Gastroesophageal sphincter (tissue), 4 donors: ENCODE data around the gene LEMD3. TPM values are rescaled to one million over a fixed set of nuclear protein-coding genes. Genes with fewer than 3 reads are reported as not detected.

Experiments used
- ATAC-seq: fragments of 150-250 bp; one replicate; pipeline ENCODE4 v1.9.1; 2016; ENCODE audit warnings: mild to moderate bottlenecking, moderate library complexity
- H3K27ac ChIP-seq, 4 donors: fragments of 200-600 bp; sonication (generic) in 3 of 4; 1 replicate in 3 of 4; 2 replicates in 1 of 4; pipeline ENCODE4 v1.5.1; 2016 to 2019
- H3K27me3 ChIP-seq: fragments of 200-600 bp; sonication (generic); one replicate; pipeline ENCODE4 v1.5.1; 2019
- H3K36me3 ChIP-seq, 2 donors: fragments of 200-600 bp; sonication (generic); one replicate each; pipeline ENCODE4 v1.5.1; 2019; ENCODE audit warnings: control low read depth in 1 of 2
- H3K4me1 ChIP-seq, 3 donors: fragments of 200-600 bp; sonication (generic); 1 replicate in 2 of 3; 2 replicates in 1 of 3; pipeline ENCODE4 v1.5.1; 2016 to 2019; ENCODE audit warnings: control low read depth in 2 of 3
- H3K4me3 ChIP-seq, 2 donors: fragments of 200-600 bp; sonication (generic); one replicate each; pipeline ENCODE4 v1.5.1; 2019; ENCODE audit warnings: mild to moderate bottlenecking in 1 of 2, moderate library complexity in 1 of 2
- H3K9me3 ChIP-seq, 3 donors: fragments of 200-600 bp; sonication (generic); one replicate each; pipeline ENCODE4 v1.5.1; 2017 to 2019; ENCODE audit warnings: control low read depth in 2 of 3
- EP300 ChIP-seq: sonication (generic); formaldehyde crosslinking; IDR thresholded peaks from one replicate; pipeline ENCODE4 v1.6.1; 2017; ENCODE audit warnings: antibody characterized with exemption, mild to moderate bottlenecking
- POLR2A ChIP-seq, 2 donors: fragments of 450-650 bp; IDR thresholded peaks; one replicate each; pipeline ENCODE4 v1.6.1; 2017; ENCODE audit warnings: antibody characterized with exemption in 2 of 2, mild to moderate bottlenecking in 2 of 2, moderate library complexity in 1 of 2
- POLR2AphosphoS5 ChIP-seq: sonication (generic); formaldehyde crosslinking; IDR thresholded peaks from one replicate; pipeline ENCODE4 v1.6.1; 2017; ENCODE audit warnings: antibody characterized with exemption
- WGBS, 2 donors: methylation state at CpG; one replicate each; pipeline ENCODE4 v1.1.5; 2018; ENCODE audit warnings: low coverage in 1 of 2; 5-methylcytosine and 5-hydroxymethylcytosine counted together
- total RNA-seq, 4 donors: library from RNA; depleted of rRNA; stranded (reverse); fragments of >200 nt; gene quantifications; one replicate each; pipeline ENCODE4 v1.1.0, GENCODE V29; 2016
- TF ChIP-seq, protein P1 (sequence below), 4 experiments: fragments of 200-600 bp in 2 of 4; fragments of 450-650 bp in 2 of 4; sonication (generic) in 1 of 4; IDR thresholded peaks; one replicate each; pipeline ENCODE4 v1.5.1; 2017 to 2019; ENCODE audit warnings: antibody characterized with exemption in 4 of 4, mild to moderate bottlenecking in 2 of 4, moderate library complexity in 2 of 4

The LEMD3 gene
- total RNA-seq, 4 donors from 2014 or later: 21.2 to 50.9 (median 23.4) TPM

- Histone ChIP-seq H3K9me3 (peaks cover 0 to 18% (median 0%) of the 10 kb centered on the region in 3 donors), H3K27ac (no peak overlapping the region), H3K36me3 (peaks cover 4 to 37% of the 10 kb centered on the region in 2 donors), H3K27me3 (no peaks in the 10 kb centered on the region), H3K4me1 (peaks cover 0 to 23% (median 0%) of the 10 kb centered on the region in 3 donors), H3K4me3 (no peak overlapping the region)
- TF ChIP-seq POLR2AphosphoS5 (no peak), POLR2A (IDR thresholded peaks at IDR 0.05) (no peak), EP300 (no peak)
- TF ChIP-seq, protein P1, sequence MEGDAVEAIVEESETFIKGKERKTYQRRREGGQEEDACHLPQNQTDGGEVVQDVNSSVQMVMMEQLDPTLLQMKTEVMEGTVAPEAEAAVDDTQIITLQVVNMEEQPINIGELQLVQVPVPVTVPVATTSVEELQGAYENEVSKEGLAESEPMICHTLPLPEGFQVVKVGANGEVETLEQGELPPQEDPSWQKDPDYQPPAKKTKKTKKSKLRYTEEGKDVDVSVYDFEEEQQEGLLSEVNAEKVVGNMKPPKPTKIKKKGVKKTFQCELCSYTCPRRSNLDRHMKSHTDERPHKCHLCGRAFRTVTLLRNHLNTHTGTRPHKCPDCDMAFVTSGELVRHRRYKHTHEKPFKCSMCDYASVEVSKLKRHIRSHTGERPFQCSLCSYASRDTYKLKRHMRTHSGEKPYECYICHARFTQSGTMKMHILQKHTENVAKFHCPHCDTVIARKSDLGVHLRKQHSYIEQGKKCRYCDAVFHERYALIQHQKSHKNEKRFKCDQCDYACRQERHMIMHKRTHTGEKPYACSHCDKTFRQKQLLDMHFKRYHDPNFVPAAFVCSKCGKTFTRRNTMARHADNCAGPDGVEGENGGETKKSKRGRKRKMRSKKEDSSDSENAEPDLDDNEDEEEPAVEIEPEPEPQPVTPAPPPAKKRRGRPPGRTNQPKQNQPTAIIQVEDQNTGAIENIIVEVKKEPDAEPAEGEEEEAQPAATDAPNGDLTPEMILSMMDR (IDR thresholded peaks at IDR 0.05): no peak
- ATAC-seq: no peak
Observed at GRCh38 chr12:65217086-65217485, 47.7 kb downstream of the LEMD3 start.

- Histone ChIP-seq H3K36me3 (peaks cover 4 to 41% of the 10 kb centered on the region in 2 donors), H3K27ac (no peak overlapping the region), H3K4me1 (peaks cover 0 to 11% (median 0%) of the 10 kb centered on the region in 3 donors), H3K4me3 (no peak overlapping the region), H3K9me3 (peaks cover 0 to 22% (median 0%) of the 10 kb centered on the region in 3 donors), H3K27me3 (no peaks in the 10 kb centered on the region)
- TF ChIP-seq POLR2AphosphoS5 (no peak), EP300 (no peak), POLR2A (IDR thresholded peaks at IDR 0.05) (no peak)
- TF ChIP-seq, protein P1 (IDR thresholded peaks at IDR 0.05): no peak
- ATAC-seq: no peak
- WGBS, 2 donors: 88 to 92% methylated on average over 2 of the region's 2 CpGs
Observed at GRCh38 chr12:65220761-65221160, 51.4 kb downstream of the LEMD3 start.

DNA sequence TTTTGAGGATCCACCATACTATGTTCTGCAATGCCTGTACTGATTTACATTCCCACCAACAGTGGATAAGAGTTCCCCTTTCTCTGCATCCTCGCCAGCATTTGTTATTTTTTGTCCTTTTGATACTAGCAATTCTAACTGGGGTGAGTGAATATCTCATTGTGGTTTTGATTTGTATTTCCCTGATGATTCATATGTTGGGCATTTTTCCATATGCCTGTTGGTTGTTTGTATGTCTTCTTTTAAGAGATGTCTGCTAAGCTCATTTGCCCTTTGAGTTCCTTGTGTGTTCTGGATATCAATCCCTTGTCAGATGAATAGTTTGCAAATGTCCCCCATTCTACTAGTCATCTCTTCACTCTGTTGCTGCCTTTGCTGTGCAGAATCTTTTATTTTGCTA is 60.1 kb downstream of the LEMD3 start:
- peaks cover 0 to 14% (median 0%) of the 10 kb centered on the region in 3 donors for H3K9me3 ChIP-seq
- ATAC-seq: no peak
- no peak overlapping the region for H3K4me3 ChIP-seq
- no peaks in the 10 kb centered on the region for H3K27me3 ChIP-seq
- H3K4me1 ChIP-seq: no peaks in the 10 kb centered on the region
- H3K27ac ChIP-seq: no peak overlapping the region
- TF ChIP-seq POLR2AphosphoS5: no peak
- TF ChIP-seq, protein P1 (IDR thresholded peaks at IDR 0.05): no peak
- TF ChIP-seq POLR2A (IDR thresholded peaks at IDR 0.05): no peak
- no peak for TF ChIP-seq EP300
- 86 to 93% methylated on average over 1 of the region's 1 CpG for WGBS, 2 donors
- H3K36me3 ChIP-seq: peaks cover 0 to 29% of the 10 kb centered on the region in 2 donors

- no peak for ATAC-seq
- 4 to 11% methylated on average over 3 of the region's 3 CpGs for WGBS, 2 donors
- H3K9me3 ChIP-seq: peaks cover 0 to 14% (median 0%) of the 10 kb centered on the region in 3 donors
- no peak overlapping the region for H3K4me3 ChIP-seq
- TF ChIP-seq POLR2A (IDR thresholded peaks at IDR 0.05) (no peak), POLR2AphosphoS5 (no peak), EP300 (no peak)
- TF ChIP-seq, protein P1 (IDR thresholded peaks at IDR 0.05): peak; percentile 31 to 49 (median 36)
- no peaks in the 10 kb centered on the region for H3K4me1 ChIP-seq
- peaks cover 0 to 21% of the 10 kb centered on the region in 2 donors for H3K36me3 ChIP-seq
- no peaks in the 10 kb centered on the region for H3K27me3 ChIP-seq
- no peak overlapping the region for H3K27ac ChIP-seq
Observed at GRCh38 chr12:65232476-65233077, 63.2 kb downstream of the LEMD3 start.

- Histone ChIP-seq H3K27me3 (no peaks in the 10 kb centered on the region), H3K4me3 (no peak overlapping the region), H3K36me3 (peaks cover 0 to 23% of the 10 kb centered on the region in 2 donors), H3K9me3 (no peaks in the 10 kb centered on the region), H3K4me1 (no peaks in the 10 kb centered on the region), H3K27ac (no peak overlapping the region)
- ATAC-seq: no peak
- TF ChIP-seq EP300 (no peak), POLR2A (IDR thresholded peaks at IDR 0.05) (no peak), POLR2AphosphoS5 (no peak)
- TF ChIP-seq, protein P1 (IDR thresholded peaks at IDR 0.05): no peak
- whole genome bisulfite sequencing, 2 donors: 100% methylated on average over 1 of the region's 1 CpG
Observed at GRCh38 chr12:65237153-65237552, 67.8 kb downstream of the LEMD3 start.
